B cell (primary cell): Measurements from ENCODE around the gene FOXO3. TPM values are rescaled to one million over a fixed set of nuclear protein-coding genes. Genes with fewer than 3 reads are reported as not detected.

ENCODE experiments used
- ATAC-seq: fragments of 200-7000 bp; cut with Tn5 transposase; one replicate; pipeline ENCODE4 v1.10.0; 2021; ENCODE audit warnings: low read depth, mild to moderate bottlenecking, moderate number of reproducible peaks, moderate library complexity
- CTCF ChIA-PET: fragments of 350-600 bp; sonication (Branson Sonifier 250); formaldehyde crosslinking; loops from one replicate; lab custom pipeline; 2021; ENCODE audit warnings: antibody characterized with exemption, inconsistent platforms; lab: Charles Lee
- POLR2A ChIA-PET: fragments of 350-600 bp; sonication (Branson Sonifier 250); formaldehyde crosslinking; loops from one replicate; lab custom pipeline; 2021; ENCODE audit warnings: antibody characterized with exemption; lab: Charles Lee
- DNase-seq: peaks from one replicate; pipeline ENCODE4 v3.0.0; 2013
- H2AFZ ChIP-seq: 2 replicates; pipeline ENCODE4 v1.6.1; 2012; ENCODE audit warnings: mild to moderate bottlenecking, low read depth, low read length; ENCODE audit not compliant: insufficient read depth, poor library complexity, severe bottlenecking
- H3K27ac ChIP-seq, 2 donors: 1 replicate in 1 of 2; 2 replicates in 1 of 2; pipeline ENCODE4 v1.5.1; 2012 to 2013; ENCODE audit warnings: low read length in 2 of 2, mild to moderate bottlenecking in 2 of 2, moderate library complexity in 1 of 2
- H3K27me3 ChIP-seq, 4 experiments: fragments of 200-600 bp in 1 of 4; sonication (generic) in 1 of 4; replicated peaks in 1 of 4; 1 replicate in 2 of 4; 2 replicates in 2 of 4; pipeline versions ENCODE4 v1.6.1 to v1.7.0; 2013 to 2016; ENCODE audit warnings: low read length in 3 of 4, mild to moderate bottlenecking in 2 of 4, mixed read lengths in 1 of 4, moderate library complexity in 1 of 4; ENCODE audit not compliant: insufficient read depth in 4 of 4, control insufficient read depth in 3 of 4; ENCODE audit errors: control extremely low read depth in 1 of 4
- H3K36me3 ChIP-seq, 2 experiments: replicated peaks in 1 of 2; 1 replicate in 1 of 2; 2 replicates in 1 of 2; pipeline versions ENCODE4 v1.6.1 to v1.7.1; 2013; ENCODE audit warnings: low read length in 1 of 2; ENCODE audit not compliant: insufficient read depth in 2 of 2, control insufficient read depth in 1 of 2; ENCODE audit errors: control extremely low read depth in 1 of 2, extremely low read depth in 1 of 2
- H3K4me1 ChIP-seq, 2 donors: fragments of 200-600 bp in 1 of 2; sonication (generic) in 1 of 2; 1 replicate in 1 of 2; 2 replicates in 1 of 2; pipeline versions ENCODE4 v1.5.1 to v1.6.1; 2013 to 2017; ENCODE audit warnings: low read length in 2 of 2; ENCODE audit not compliant: control insufficient read depth in 2 of 2, insufficient read depth in 2 of 2
- H3K4me2 ChIP-seq: replicated peaks from 2 replicates; pipeline ENCODE3; 2012; ENCODE audit warnings: mild to moderate bottlenecking, low read depth, low read length; ENCODE audit not compliant: poor library complexity, severe bottlenecking
- H3K4me3 ChIP-seq, 5 experiments: fragments of 200-600 bp in 1 of 5; sonication (generic) in 1 of 5; 1 replicate in 3 of 5; 2 replicates in 2 of 5; pipeline versions ENCODE4 v1.5.1 to v1.7.0; 2011 to 2016; ENCODE audit warnings: low read length in 4 of 5, mild to moderate bottlenecking in 4 of 5, low read depth in 2 of 5, control low read depth in 1 of 5, moderate library complexity in 1 of 5; ENCODE audit not compliant: insufficient read depth in 1 of 5; ENCODE audit errors: control extremely low read depth in 1 of 5, extremely low read depth in 1 of 5
- H3K79me2 ChIP-seq: fragments of 200-600 bp; sonication (generic); one replicate; pipeline ENCODE4 v1.6.0; 2016; ENCODE audit warnings: low read length; ENCODE audit not compliant: control insufficient read depth, insufficient read depth
- H3K9ac ChIP-seq: fragments of 200-600 bp; sonication (generic); 2 replicates; pipeline ENCODE4 v1.6.1; 2017; ENCODE audit warnings: mild to moderate bottlenecking, low read length, moderate library complexity
- H3K9me3 ChIP-seq, 3 donors: one replicate each; pipeline versions ENCODE4 v1.6.1 to v1.7.1; 2013; ENCODE audit warnings: low read length in 2 of 3; ENCODE audit not compliant: control insufficient read depth in 2 of 3, insufficient read depth in 1 of 3; ENCODE audit errors: control extremely low read depth in 1 of 3
- H4K20me1 ChIP-seq: 2 replicates; pipeline ENCODE4 v1.6.0; 2012; ENCODE audit warnings: mild to moderate bottlenecking, low read length; ENCODE audit not compliant: insufficient read depth, control insufficient read depth, poor library complexity, severe bottlenecking
- H3K27ac Mint-ChIP-seq: one replicate; pipeline ENCODE4 v1.8.0; 2021; ENCODE audit warnings: mixed read lengths
- H3K27me3 Mint-ChIP-seq: one replicate; pipeline ENCODE4 v1.8.0; 2021; ENCODE audit warnings: mixed read lengths
- H3K4me1 Mint-ChIP-seq: one replicate; pipeline ENCODE4 v1.8.0; 2021; ENCODE audit warnings: mixed read lengths
- H3K4me3 Mint-ChIP-seq: one replicate; pipeline ENCODE4 v1.8.0; 2021; ENCODE audit warnings: mixed read lengths
- H3K9me3 Mint-ChIP-seq: one replicate; pipeline ENCODE4 v1.8.0; 2022; ENCODE audit warnings: mixed read lengths; ENCODE audit not compliant: insufficient read depth
- EZH2 ChIP-seq: IDR thresholded peaks from 2 replicates; pipeline ENCODE4 v1.6.1; 2012; ENCODE audit warnings: borderline replicate concordance, low read depth, mild to moderate bottlenecking, moderate library complexity, low read length; ENCODE audit not compliant: insufficient read depth, poor library complexity, severe bottlenecking
- WGBS: methylation state at CpG from one replicate; pipeline ENCODE4 v1.1.5; 2013; ENCODE audit warnings: missing lambda C conversion rate; ENCODE audit not compliant: insufficient coverage; 5-methylcytosine and 5-hydroxymethylcytosine counted together
- intact Hi-C: fragments of 100-400 bp; cut with micrococcal nuclease; formaldehyde crosslinking; loops from one replicate; pipeline ENCODE4 v1.10.0; 2022
- polyA plus RNA-seq: library from polyadenylated mRNA; depleted of rRNA; stranded (reverse); fragments of >200 nt; gene quantifications from 2 replicates; pipeline ENCODE4 v1.2.3, GENCODE V29; 2012
- total RNA-seq, 2 donors: library from RNA; stranded (reverse); fragments of 120-200 nt in 1 of 2; gene quantifications; 1 replicate in 1 of 2; 2 replicates in 1 of 2; pipeline versions ENCODE4 v1.2.3 to v1.2.4, GENCODE V29; 2013 to 2022
- TF ChIP-seq, protein P1 (sequence below): fragments of 200-600 bp; IDR thresholded peaks from one replicate; pipeline ENCODE4 v1.8.0; 2022; ENCODE audit warnings: antibody characterized with exemption, mild to moderate bottlenecking

Gene FOXO3
- total and polyA plus RNA-seq, 2 donors (not counting 1 experiment from before 2014, with no cell fraction given): 6.0 to 16.9 TPM

DNA sequence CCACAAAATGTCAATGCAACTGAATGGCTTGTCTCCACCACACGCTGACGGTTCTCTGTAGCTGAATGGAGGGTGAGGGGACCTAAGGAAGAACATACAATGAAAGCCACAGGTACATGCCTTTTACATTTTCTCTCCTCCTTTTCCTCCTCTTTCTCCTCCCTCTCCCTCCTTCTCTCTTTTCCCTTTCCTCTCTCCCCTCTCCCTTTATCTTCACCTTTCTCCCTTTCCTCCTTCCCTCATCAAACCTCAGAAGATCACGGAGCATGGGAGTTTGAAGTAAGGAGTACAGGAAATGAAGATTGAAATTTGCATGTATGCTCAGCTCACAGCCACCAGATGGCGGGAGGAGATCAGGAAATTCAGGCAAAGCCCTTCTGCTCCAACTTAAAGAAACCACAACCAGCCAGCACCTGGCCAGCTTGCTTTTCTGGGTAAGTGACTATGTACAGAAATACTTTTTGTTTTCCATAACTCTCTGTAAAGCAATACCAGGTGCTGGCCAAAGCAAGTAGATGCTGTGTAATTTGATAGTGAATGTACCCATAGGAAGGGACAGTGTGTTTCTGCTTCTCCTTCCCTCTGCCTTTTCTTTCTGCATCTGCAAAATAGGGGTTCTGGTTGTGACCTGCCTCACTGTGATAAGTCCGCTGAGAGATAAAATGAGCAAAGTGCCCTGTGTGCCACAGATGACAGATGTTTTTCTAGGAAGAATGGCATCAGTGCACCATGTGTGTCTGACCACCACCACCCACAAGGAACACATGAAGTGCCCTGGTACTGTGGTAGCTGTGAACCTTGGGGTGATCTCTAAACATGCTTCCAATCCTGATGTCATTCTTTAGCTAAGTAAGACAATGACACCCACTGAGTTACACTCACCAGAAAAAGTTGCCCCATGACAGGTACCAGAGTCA, 18.6 kb upstream of the FOXO3 start:
- ATAC-seq (peak; percentile 84), DNase-seq (peak; percentile 87)
- ChIA-PET CTCF (interaction anchor here (0.8 to 7.7 kb wide), 40 partner anchors 9 to 841 kb away, joined by 3 to 247 read pairs (median 5); partner anchors contain the start of genes ARMC2, CD164 and SESN1), POLR2A (no interaction called here)
- 0% methylated on average over 3 of the region's 5 CpGs for WGBS
- Histone ChIP-seq H3K4me2 (peak overlapping the region; percentile 32), H2AFZ (peak overlapping the region; percentile 75), H3K9ac (no peak overlapping the region), H3K27ac (no peak overlapping the region), H3K4me3 (no peak overlapping the region), H3K79me2 (no peaks in the 10 kb centered on the region), H3K4me1 (peaks cover 15 to 17% of the 10 kb centered on the region in 2 donors), H3K36me3 (no peaks in the 10 kb centered on the region), H3K9me3 (no peaks in the 10 kb centered on the region), H3K27me3 (peaks cover 0 to 2% (median 0%) of the 10 kb centered on the region in 4 experiments), H4K20me1 (no peaks in the 10 kb centered on the region)
- peaks cover 9% of the 10 kb centered on the region for H3K27me3 Mint-ChIP-seq
- H3K4me1 Mint-ChIP-seq: peaks cover 12% of the 10 kb centered on the region
- no peak overlapping the region for H3K4me3 Mint-ChIP-seq
- intact Hi-C loops: loop anchor here (1.0 to 2.0 kb wide), 5 partner anchors 15 to 531 kb away; no protein-coding TSS in a partner anchor
- TF ChIP-seq, protein P1, sequence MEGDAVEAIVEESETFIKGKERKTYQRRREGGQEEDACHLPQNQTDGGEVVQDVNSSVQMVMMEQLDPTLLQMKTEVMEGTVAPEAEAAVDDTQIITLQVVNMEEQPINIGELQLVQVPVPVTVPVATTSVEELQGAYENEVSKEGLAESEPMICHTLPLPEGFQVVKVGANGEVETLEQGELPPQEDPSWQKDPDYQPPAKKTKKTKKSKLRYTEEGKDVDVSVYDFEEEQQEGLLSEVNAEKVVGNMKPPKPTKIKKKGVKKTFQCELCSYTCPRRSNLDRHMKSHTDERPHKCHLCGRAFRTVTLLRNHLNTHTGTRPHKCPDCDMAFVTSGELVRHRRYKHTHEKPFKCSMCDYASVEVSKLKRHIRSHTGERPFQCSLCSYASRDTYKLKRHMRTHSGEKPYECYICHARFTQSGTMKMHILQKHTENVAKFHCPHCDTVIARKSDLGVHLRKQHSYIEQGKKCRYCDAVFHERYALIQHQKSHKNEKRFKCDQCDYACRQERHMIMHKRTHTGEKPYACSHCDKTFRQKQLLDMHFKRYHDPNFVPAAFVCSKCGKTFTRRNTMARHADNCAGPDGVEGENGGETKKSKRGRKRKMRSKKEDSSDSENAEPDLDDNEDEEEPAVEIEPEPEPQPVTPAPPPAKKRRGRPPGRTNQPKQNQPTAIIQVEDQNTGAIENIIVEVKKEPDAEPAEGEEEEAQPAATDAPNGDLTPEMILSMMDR: peak; percentile 93
- no peak for TF ChIP-seq EZH2
- H3K9me3 Mint-ChIP-seq: no peaks in the 10 kb centered on the region
- H3K27ac Mint-ChIP-seq: no peak overlapping the region
